Measurements from ENCODE around the gene SMIM23.

- TF ChIP-seq CTCF (conservative IDR thresholded peaks at IDR 0.05; ENCODE audit: low read depth, low read length) (no peak), EZH2 (IDR thresholded peaks at IDR 0.05; ENCODE audit: low read length, unreplicated experiment) (no peak)
Observed at GRCh38 chr5:171782332-171782966, 3.2 kb upstream of the SMIM23 start.
